EL (cell line): ENCODE data around the gene RASD1.
"Not testable (repeated sequence)": the region's sequence is repeated elsewhere in the genome, so short reads cannot be mapped to it uniquely, and the experiment has no call there.

Source experiments
- DNase-seq: peaks from one replicate; pipeline ENCODE4 v3.0.0-alpha.2; 2016

RASD1 gene

DNA sequence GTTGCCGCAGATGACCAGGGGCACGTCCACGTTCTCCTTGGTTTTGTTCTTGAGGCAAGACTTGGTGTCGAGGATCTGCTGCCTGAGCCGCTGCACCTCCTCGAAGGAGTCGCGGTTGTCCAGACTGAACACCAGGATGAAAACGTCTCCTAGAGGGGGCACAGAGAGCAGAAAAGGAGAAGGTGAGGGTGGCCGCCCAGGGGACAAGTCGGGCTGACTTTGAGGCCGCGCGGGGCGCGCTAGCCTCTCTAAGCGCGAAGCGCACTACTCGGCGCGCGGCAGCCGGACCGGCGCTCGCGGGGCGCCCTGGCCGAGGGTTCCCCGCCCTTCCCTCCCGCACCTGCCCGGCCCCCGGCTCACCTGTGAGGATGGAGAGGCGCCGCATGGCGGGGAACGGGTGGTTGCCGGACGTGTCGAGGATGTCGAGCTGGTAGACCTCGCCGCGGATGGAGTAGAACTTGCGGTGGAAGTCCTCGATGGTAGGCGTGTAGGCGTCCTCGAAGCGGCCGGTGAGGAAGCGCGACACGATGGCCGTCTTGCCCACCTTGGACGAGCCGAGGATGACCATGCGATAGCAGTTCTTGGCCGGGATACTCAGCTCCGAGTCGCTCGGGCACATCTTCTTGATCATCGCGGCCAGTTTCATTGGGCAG lies 533 bp downstream of the RASD1 start:
- peak; percentile 15 for DNase-seq

GRCh38 chr17:17494870-17495535 lies 1.2 kb downstream of the RASD1 start:
- peak; percentile 59 for DNase-seq

GRCh38 chr17:17494499-17494869 lies 1.7 kb downstream of the RASD1 start:
- DNase-seq = no peak

- no peak for DNase-seq
These were observed 2.2 kb downstream of the RASD1 start for GRCh38 chr17:17493986-17494466.

DNA sequence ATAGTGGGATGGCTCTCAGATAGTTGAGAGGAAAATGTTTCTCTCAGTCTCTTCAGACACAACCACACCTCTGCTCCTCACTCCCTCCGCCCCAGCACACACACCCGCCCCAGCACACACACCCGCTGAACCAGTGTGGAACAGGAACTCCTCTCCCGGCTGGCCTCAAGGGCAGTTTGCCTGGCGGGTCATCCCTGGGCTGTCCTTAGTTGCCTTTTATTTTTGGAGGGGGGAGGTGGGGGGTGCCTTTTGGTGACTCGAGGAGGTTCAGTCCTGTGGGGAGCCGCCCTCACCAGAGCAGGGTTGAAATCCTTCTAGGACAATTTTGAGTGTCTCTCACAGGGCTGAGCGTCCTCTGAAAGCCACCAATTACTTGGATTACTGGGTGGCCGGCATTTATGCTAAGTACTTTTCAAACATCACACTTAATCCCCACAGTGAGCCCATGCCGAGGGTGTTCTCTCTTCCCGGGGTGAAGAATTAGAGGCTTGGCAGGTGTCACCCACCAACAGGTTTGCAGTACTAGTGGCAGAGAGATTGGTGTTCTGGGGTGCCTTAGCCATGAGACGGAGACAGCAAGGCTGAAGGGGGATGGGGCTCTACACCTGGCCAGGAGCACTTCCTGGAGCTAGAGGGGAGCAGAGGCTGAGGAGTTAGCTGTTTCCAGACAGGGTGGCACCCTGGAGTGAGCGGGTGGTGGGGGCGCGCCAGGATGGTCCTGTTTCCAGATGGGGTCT lies 2.8 kb downstream of the RASD1 start:
- DNase-seq = no peak

DNA sequence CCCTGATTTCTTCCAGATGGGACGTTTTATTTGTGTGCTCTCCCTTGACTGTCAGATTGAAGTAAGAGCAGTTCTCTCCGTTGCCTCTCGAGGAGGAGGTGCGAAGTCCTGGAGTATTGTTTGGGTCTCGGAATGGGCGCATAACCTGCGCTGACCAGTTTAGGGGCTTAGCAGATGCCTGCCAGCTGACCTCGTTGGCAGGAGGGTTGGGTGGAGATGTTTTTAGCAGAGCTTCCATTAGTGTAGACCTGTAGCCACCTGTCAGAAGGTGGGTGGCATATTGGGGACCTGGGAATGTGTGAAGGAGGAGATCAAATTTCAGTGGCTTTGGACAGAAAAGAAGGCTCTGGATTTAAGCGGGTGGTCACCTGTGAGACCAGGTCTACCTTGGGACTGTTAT lies 3.6 kb downstream of the RASD1 start:
- DNase-seq = no peak

- DNase-seq = no peak
These were observed 4.1 kb downstream of the RASD1 start for GRCh38 chr17:17492085-17492484.

DNA sequence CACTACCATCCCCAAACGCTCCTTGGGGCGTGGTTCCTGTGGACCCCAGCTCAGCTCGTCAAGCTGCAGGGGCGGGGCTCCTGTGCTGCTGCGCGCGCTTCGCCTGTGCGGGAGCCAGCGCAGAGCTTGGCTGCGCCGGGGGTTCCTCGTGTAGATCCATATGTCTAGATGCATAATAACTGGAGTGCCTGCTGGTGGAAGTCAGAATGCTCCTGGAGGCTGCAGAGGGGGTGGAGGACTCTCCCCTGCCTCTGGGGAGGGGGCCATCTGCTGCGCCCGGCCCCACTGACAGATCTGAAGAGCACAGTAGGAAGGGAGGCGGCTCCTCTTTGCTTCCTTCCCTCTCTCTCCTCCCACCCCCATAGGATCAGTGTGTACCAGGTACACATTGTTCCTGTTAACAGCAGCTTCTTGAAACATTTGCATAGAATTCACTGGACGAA lies 4.6 kb downstream of the RASD1 start:
- no peak for DNase-seq

GRCh38 chr17:17491031-17491471 lies 5.1 kb downstream of the RASD1 start:
- no peak for DNase-seq

- no peak for DNase-seq
These were observed 8.2 kb downstream of the RASD1 start for GRCh38 chr17:17487998-17488397.

GRCh38 chr17:17486416-17486815 lies 9.8 kb downstream of the RASD1 start:
- not testable (repeated sequence) for DNase-seq

DNA sequence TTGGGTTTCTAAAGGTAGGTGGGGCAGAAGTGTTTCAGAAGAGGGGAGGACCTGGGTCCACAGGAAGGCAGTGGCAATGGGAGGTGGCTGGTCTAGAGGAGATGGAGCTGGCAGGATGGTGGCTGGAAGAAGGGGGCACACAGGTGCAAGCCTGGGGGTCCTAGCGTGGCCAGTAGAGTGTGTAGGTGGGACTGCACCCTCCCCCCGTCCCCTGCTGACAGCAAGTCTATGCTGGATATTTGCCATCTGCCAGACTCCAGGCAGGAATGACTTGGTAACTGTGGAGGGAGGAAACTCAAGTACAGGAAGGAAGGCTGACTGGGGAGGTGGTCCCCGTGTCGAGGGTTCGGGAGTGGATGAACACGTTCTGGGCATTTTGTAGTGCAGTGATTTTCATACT lies 10.8 kb downstream of the RASD1 start:
- no peak for DNase-seq

GRCh38 chr17:17484451-17484899 lies 11.7 kb downstream of the RASD1 start:
- DNase-seq = peak; percentile 34

- DNase-seq = no peak
These were observed 14.3 kb downstream of the RASD1 start for GRCh38 chr17:17481860-17482259.

GRCh38 chr17:17480593-17481148 lies 15.5 kb downstream of the RASD1 start:
- DNase-seq = no peak

DNA sequence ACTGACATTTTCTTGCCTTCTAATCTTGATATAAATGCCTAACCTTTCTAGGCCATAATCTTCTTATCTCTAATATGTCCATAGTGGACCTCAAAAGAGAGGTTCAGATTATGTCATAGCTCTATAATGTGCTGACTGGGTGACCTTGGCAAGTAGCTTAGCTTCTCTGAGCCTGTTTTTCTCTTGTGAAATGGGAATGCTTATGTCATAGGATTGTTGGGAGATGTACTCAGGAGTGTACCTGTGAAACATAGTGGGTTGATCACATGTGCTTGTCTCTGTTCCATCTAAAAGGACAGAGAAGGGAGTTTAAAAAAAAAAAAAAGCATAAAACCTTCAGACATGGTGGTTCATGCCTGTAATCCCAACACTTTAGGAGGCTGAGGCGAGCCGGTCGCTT lies 17.0 kb downstream of the RASD1 start:
- DNase-seq = no peak

GRCh38 chr17:17476865-17477467 lies 19.2 kb downstream of the RASD1 start, which contains the start of gene MED9:
TSS of gene MED9 (plus strand) at chr17:17477000. CDS start at chr17:17477042, 42 bp downstream.
- peak; percentile 89 for DNase-seq

DNA sequence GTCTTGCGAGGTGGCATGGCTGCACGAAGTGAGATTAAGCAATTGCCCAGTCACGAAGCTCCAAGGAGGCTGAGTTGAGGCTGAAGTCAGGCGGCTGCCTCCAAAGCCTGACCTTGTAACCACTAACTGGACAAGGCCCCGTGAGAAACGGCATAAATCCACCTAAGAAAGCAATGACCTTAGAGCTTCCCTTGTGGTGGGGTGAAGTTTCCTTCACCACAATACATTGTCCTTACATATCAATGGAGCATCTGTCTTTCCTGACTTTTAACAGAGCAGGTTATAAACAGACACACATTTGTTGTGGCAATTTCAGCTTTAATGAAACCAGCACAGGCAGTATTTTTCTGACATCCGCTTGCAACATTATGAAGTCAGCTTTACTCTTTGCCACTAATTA lies 21.9 kb downstream of the RASD1 start:
- DNase-seq = no peak

- no peak for DNase-seq
These were observed 23.8 kb downstream of the RASD1 start for GRCh38 chr17:17472333-17472920.

DNA sequence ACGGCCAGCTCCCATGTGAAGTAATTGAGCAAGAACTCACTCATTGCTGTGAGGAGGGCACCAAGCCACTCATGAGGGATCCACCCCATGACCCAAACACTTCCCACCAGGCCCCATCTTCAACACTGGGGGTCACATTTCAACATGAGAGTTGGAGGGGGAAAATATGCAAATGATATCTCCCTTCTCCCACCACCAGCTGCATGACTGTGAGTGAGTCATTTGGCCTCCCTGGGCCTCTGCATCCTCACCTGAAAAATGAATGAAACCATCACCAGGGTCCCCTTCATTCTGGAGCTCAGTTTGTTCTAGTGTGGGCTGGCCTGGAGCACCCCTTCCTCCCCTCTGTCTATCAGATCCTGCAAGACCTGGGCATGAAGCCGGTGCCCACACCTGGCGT lies 26.2 kb downstream of the RASD1 start:
- no peak for DNase-seq

- no peak for DNase-seq
These were observed 26.8 kb downstream of the RASD1 start for GRCh38 chr17:17469358-17469757.

GRCh38 chr17:17468217-17469010 lies 27.8 kb downstream of the RASD1 start:
- no peak for DNase-seq
